Embryonic facial prominence (tissue), 1 donor: ENCODE measurements around the gene NXNL1.
"Not testable (repeated sequence)": the region's sequence is repeated elsewhere in the genome, so short reads cannot be mapped to it uniquely, and the experiment has no call there.

ENCODE experiments used
- DNase-seq: peaks from one replicate; pipeline ENCODE4 v3.0.0-alpha.2; 2016; ENCODE audit errors: extremely low spot score

Gene NXNL1

DNA sequence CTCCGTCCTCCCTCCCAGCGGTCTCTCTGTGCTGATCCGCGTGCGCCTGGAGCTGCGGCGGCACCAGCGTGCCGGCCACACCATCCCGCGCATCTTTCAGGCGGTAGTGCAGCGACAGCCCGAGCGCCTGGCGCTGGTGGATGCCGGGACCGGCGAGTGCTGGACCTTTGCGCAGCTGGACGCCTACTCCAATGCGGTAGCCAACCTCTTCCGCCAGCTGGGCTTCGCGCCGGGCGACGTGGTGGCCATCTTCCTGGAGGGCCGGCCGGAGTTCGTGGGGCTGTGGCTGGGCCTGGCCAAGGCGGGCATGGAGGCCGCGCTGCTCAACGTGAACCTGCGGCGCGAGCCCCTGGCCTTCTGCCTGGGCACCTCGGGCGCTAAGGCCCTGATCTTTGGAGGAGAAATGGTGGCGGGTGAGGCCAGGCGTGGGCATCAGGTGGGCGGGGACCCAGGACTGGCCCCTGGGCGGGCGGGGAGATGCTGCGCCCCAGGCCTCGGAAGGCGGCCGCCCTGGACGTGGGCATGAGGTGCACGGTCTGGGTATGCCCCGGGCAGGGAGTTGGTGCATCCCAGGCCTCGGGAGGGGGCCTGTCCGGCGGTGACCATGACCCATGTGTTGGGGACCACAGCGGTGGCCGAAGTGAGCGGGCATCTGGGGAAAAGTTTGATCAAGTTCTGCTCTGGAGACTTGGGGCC lies 26.0 kb upstream of the NXNL1 start:
- DNase-seq = no peak

GRCh38 chr19:17484520-17485185 lies 23.9 kb upstream of the NXNL1 start:
- no peak for DNase-seq

- DNase-seq = no peak
Measured at GRCh38 chr19:17483605-17484002, 22.9 kb upstream of the NXNL1 start.

DNA sequence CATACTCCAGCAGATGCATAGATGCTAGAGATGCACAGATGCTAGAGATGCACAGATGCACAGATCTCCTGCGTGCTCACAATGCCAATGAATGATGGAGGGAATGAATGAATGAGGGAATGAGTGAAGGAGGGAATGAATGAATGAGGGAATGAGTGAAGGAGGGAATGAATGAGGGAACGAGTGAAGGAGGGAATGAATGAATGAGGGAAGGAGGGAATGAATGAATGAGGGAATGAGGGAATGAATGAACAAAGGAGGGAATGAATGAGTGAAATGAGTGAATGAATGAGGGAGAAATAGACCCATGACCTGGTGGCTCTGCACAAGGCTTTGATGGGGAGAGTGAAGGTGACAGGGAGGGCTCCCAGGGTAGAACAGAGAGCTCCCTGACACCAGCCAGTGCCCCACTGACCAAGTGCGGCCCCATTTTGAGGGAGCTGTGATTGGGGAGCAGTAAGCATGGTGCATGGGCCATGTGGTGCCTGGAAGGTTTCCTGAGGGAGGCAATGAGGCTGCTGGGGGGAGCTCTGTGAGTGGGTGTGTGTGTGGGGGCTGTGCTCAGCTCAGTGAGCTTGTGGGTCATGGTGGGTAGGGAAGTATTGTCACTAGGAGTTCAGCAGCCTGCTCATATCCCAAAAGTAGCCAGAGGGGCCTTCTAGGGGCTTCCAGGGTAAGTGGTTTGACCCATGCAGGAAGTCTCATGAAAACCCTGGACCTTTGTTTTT lies 22.3 kb upstream of the NXNL1 start:
- no peak for DNase-seq

DNA sequence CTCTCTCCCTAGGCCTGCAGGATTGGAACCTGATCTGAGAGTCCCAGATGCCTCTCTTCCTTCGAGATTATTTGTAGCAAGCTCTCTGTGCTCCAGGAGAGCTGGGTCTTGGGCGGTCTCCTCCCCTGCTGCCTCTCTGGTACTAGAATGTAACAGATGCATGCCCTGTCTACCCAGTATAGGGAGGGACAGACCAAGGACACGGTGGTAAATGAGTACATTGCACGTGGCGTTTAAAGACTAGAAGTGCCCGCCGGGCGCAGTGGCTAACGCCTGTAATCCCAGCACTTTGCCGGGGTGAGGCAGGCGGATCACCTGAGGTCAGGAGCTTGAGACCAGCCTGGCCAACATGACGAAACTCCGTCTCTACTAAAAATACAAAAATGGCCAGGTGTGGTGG lies 21.3 kb upstream of the NXNL1 start:
- DNase-seq = no peak

DNA sequence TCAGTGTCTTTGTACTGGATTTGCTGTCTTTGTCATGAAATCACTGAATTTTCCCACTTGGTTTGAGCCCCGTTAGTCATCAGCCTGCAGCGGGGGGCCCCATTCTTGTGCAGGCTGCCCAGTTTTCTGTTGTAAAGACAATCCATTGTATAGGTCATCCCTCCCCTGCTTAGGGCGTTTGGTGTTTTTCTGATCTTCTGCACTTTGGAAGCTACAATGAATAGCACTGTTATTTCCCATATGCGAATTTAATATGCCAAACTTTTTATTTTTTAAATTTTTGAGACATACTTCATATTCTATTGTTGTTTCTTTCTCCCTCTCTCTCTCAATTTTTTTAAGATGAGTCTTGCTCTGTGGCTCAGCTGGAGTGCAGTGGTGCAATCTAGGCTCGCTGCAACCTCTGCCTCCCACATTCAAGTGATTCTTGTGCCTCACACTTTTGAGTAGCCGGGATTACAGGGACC lies 18.6 kb upstream of the NXNL1 start:
- DNase-seq = no peak

DNA sequence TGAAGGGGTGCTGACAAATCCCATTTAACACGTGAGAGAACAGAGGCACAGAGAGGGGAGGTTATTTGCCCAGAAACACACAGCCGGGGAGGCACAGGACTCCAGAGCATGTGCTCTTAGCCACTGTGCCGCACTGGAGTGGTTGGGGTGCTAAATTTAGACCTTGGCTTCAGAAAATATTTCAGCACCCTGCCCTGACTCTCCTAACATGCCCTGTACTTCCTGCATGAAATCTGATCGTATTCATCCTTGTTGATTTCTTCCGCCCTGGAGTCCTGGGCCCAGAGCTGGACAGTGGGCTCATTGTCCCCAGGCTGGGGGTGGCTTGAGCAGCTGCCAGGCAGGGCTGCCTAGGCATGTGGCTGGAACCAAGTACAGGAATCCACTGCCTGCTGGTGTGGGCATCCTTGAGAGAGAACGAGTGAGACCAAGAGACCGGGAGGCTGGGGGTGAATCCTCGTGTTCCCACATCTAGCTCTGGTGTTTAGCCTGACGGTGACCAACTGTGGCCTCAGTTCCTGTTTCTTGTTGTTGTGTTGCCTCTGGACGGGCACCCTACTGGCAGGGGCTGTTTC lies 14.9 kb upstream of the NXNL1 start:
- DNase-seq = no peak

GRCh38 chr19:17475011-17475540 lies 14.3 kb upstream of the NXNL1 start:
- not testable (repeated sequence) for DNase-seq

DNA sequence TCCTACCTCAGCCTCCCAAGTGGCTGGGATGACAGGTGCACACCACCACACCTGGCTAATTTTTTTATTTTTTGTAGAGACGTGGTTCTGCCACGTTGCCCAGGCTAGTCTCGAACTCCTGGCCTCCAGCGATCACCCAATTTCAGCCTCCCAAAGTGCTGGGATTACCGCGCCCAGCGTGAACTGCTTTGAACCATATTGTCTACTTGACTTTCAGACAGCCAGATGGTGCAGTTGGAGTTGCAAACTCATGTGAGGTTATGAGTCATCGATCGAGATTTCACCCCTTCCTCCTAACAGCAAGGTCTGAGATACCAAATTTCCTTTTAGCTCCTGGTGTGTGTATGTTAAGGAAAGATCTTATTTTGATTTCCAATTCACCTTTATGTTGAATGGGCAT lies 12.3 kb upstream of the NXNL1 start:
- no peak for DNase-seq

- DNase-seq = no peak
Measured at GRCh38 chr19:17471410-17472125, 10.8 kb upstream of the NXNL1 start.

- peak; percentile 97 for DNase-seq
Measured at GRCh38 chr19:17470068-17470841, 9.5 kb upstream of the NXNL1 start, which contains the start of gene SLC27A1. Gene SLC27A1 (plus strand): TSS chr19:17470524. CDS start chr19:17470541, 17 bp downstream.

DNA sequence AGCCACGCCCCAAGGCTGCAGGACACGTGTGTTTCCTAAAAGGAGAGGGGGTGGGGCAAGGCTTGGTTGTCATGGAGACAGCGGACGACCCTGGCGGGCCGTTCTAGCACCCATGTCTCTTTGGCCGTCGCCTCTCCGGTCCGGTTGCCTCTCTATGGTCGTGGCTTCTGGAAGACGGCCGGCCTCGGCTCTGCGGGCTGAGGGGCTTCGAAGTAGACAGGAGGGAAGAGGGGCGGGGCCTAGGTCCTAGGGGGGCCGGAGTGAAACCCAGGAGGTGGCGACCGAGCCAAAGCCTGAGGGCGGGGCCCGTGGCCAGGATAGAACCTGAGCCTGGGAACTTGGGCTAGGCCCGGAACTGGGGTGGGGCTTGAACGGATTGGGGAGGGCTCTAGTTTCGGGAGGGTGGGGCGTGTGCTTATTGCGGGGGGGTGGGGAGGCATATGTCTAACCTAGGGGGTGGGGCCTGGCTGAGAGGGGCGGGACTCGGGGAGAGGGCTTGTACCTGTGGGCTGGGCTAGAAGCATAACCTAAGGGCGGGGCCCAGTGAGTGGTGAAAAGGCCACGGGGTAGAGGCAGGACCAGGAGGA lies 8.8 kb upstream of the NXNL1 start:
- DNase-seq = peak; percentile 81

DNA sequence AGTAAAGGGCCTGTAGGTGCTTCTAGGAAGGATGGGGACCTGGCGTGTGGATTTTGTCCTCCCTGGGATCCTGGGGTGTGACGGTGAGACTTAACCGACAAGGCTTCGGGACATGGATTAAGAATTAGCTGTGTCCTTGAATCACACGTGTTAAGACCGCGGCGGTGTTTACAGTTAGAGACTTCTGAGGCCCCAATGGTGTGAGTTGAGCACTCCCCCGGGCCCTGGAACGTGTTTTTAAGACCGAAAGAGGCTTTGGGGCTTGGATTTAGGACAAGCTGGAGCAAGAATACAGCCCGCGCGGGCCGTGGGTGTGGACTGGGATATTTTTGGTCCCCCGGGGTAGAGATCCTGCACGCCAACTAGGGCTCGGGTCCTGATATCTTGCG lies 8.4 kb upstream of the NXNL1 start:
- peak; percentile 22 for DNase-seq

DNA sequence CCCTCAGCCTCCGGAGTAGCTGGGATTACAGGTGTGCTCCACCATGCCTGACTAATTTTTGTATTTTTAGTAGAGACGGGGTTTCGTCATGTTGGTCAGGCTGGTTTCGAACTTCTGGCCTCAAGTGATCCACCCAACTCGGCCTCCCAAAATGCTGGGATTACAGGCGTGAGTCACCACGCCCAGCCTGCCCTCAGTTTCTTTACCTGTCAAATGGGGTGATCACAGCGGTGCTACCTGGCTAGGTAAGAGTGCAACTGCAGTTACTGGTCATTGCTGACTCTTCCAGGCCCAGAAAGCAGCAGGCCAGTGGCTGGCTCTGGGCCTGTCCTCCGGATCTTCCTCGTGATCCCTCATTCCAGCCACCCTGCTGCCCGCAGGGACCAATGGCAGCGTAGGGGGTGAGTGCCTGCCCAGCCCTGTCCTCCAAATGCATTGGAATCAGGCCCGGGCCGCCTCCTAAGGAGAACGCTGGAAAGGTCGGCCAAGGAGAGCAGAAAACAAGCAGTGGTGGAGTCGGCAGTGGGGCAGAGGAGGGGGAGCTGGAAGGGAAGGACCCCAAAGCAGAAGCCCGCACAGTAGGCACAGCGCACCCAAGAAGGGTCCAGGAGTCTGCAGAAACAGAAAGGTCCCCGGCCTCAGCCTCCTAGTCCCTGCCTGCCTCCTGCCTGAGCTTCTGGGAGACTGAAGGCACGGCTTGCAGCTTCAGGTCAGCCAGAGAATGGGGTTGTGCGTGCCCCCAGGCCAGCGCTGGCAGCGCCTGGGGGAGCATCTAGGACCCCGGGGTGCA lies 7.8 kb upstream of the NXNL1 start:
- no peak for DNase-seq

DNA sequence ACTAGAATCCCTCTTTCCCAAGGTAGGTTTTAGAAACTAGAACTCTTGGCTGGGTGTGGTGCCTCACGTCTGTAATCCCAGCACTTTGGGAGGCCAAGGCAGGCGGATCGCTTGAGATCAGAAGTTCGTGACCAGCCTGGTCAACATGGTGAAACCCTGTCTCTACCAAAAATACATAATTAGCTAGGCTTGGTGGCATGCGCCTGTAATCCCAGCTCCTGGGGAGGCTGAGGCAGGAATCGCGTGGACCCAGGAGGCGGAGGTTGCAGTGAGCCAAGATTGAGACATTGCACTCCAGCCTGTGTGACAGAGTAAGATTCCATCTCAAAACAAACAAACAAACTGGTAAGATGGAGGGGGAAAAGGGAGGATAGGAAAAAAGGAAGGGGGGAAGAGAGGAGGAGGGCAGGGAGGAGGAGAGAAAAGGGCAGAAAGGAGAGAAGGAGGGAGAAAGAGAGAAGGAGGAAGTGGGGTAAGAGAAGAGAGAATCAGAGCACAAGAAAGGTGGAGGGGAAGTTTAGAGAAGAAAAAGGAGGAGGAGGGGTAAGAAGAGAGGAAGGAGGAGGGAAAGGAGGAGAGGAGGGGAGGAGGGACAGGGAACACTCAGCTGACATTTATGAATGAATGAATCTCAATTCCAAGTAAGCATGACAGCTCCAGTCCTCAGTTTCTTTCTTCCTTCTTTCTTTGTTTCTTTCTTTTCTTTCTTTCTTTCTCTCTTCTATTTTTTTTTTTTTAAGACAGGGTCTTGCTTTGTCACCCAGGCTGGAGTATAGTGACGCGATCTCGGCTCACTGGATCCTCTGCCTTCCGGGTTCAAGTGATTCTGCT lies 7.0 kb upstream of the NXNL1 start:
- no peak for DNase-seq

DNA sequence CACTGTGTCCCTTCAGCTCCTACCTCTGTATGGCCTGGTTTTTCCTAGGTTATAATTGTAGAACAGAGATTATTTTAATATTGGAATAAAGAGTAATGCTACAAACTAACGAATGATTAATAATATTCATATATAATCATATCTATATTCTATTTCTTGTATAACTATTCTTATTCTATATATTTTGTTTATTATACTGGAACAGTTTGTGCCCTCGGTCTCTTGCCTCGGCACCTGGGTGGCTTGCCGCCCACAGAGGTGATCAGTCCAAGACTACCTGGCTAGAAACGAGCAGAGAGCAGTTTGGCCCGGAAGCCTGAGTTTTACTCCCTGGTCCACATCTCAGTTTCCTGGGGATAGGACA lies 5.7 kb upstream of the NXNL1 start:
- no peak for DNase-seq

GRCh38 chr19:17458970-17459369 lies 1.8 kb downstream of the NXNL1 start:
- DNase-seq = no peak

DNA sequence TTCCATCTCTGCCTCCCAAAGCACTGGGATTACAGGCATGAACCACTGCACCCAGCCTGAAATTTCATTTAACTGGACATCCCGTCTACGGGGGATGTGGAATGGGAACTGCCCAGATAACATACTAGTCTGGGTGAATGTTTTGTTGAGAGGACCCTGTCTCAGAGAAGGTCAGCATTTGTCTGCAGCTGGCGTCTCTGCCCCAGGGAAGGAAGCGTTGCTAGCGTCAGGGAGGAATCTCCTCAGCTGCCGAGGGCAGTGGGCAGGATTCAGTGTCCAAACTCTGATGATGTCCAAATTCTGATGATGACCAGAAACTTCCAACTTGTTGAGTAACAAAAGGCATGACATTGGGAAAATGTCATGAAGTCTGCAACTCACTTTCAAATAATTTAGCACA lies 3.1 kb downstream of the NXNL1 start:
- no peak for DNase-seq

- DNase-seq = no peak
Measured at GRCh38 chr19:17456127-17456526, 4.6 kb downstream of the NXNL1 start.
